GM21529 (cell line): ENCODE data around the gene FABP6.

Experiments used
- ATAC-seq: cut with Tn5 transposase; IDR thresholded peaks from one replicate; pipeline ENCODE4 v1.9.1; 2021; ENCODE audit not compliant: unreplicated experiment

FABP6 gene

GRCh38 chr5:160260881-160261815 lies 31.8 kb downstream of the FABP6 start:
- ATAC-seq = peak; percentile 53

- ATAC-seq = no peak
These were observed 33.1 kb downstream of the FABP6 start for GRCh38 chr5:160262151-160263074.

- no peak for ATAC-seq
These were observed 34.1 kb downstream of the FABP6 start for GRCh38 chr5:160263326-160263855.

GRCh38 chr5:160266044-160266443 lies 36.7 kb downstream of the FABP6 start:
- ATAC-seq = no peak

GRCh38 chr5:160266752-160267345 lies 37.5 kb downstream of the FABP6 start:
- no peak for ATAC-seq

- no peak for ATAC-seq
These were observed 38.8 kb downstream of the FABP6 start for GRCh38 chr5:160268121-160268520.

- ATAC-seq = no peak
These were observed 39.7 kb downstream of the FABP6 start for GRCh38 chr5:160269017-160269416.

GRCh38 chr5:160270704-160271103 lies 41.4 kb downstream of the FABP6 start:
- ATAC-seq = no peak

GRCh38 chr5:160271396-160271795 lies 42.1 kb downstream of the FABP6 start:
- no peak for ATAC-seq

- ATAC-seq = no peak
These were observed 42.5 kb downstream of the FABP6 start for GRCh38 chr5:160271836-160272235.

GRCh38 chr5:160272264-160272663 lies 43.0 kb downstream of the FABP6 start:
- no peak for ATAC-seq

GRCh38 chr5:160272889-160273288 lies 43.6 kb downstream of the FABP6 start:
- ATAC-seq = no peak

- ATAC-seq = no peak
These were observed 45.2 kb downstream of the FABP6 start for GRCh38 chr5:160274483-160274931.

- ATAC-seq = no peak
These were observed 49.0 kb downstream of the FABP6 start for GRCh38 chr5:160278343-160278742.

- no peak for ATAC-seq
These were observed 51.2 kb downstream of the FABP6 start for GRCh38 chr5:160280384-160281095.

- ATAC-seq = no peak
These were observed 52.0 kb downstream of the FABP6 start for GRCh38 chr5:160281275-160281674.

GRCh38 chr5:160284291-160284873 lies 55.1 kb downstream of the FABP6 start:
- ATAC-seq = no peak

GRCh38 chr5:160285316-160285715 lies 56.0 kb downstream of the FABP6 start:
- ATAC-seq = no peak

GRCh38 chr5:160286947-160287346 lies 57.6 kb downstream of the FABP6 start:
- no peak for ATAC-seq
